OCI-LY1 (cell line): ENCODE measurements around the gene SLC2A1.

ENCODE experiments used
- H2AFZ ChIP-seq: fragments of 200-600 bp; sonication (generic), shearing (Covaris generic); 2 replicates; pipeline ENCODE4 v1.6.0; 2014; ENCODE audit warnings: antibody characterized with exemption, mild to moderate bottlenecking, low read length
- H3F3A ChIP-seq: fragments of 200-600 bp; sonication (generic), shearing (Covaris generic); 2 replicates; pipeline ENCODE4 v1.6.0; 2014; ENCODE audit warnings: mild to moderate bottlenecking, antibody characterized with exemption, low read length, moderate library complexity; ENCODE audit not compliant: insufficient read depth
- H3K27ac ChIP-seq: fragments of 200-600 bp; sonication (generic); 2 replicates; pipeline ENCODE4 v1.5.1; 2014; ENCODE audit warnings: low read length, mixed run types, mild to moderate bottlenecking, low read depth; ENCODE audit not compliant: poor library complexity, severe bottlenecking
- H3K27me3 ChIP-seq: fragments of 200-600 bp; sonication (generic); 2 replicates; pipeline ENCODE4 v1.6.0; 2014; ENCODE audit warnings: antibody characterized with exemption, mild to moderate bottlenecking, low read length, moderate library complexity; ENCODE audit not compliant: insufficient read depth
- H3K36me3 ChIP-seq: fragments of 200-600 bp; sonication (generic); 2 replicates; pipeline ENCODE4 v1.6.1; 2014; ENCODE audit warnings: mild to moderate bottlenecking, antibody characterized with exemption, low read length, moderate library complexity, mixed read lengths; ENCODE audit not compliant: insufficient read depth
- H3K4me1 ChIP-seq: fragments of 200-600 bp; sonication (generic); 2 replicates; pipeline ENCODE4 v1.5.1; 2014; ENCODE audit warnings: mild to moderate bottlenecking, low read length, moderate library complexity; ENCODE audit not compliant: insufficient read depth, severe bottlenecking
- H3K4me2 ChIP-seq: fragments of 200-600 bp; sonication (generic), shearing (Covaris generic); 2 replicates; pipeline ENCODE4 v1.6.1; 2014; ENCODE audit warnings: low read length
- H3K4me3 ChIP-seq: fragments of 200-600 bp; sonication (generic); 2 replicates; pipeline ENCODE4 v1.5.1; 2014; ENCODE audit warnings: low read length, low read depth, mild to moderate bottlenecking, mixed read lengths; ENCODE audit not compliant: poor library complexity, severe bottlenecking
- H3K79me2 ChIP-seq: fragments of 200-600 bp; shearing (Covaris generic); 2 replicates; pipeline ENCODE4 v1.6.1; 2016; ENCODE audit warnings: mixed run types, low read length, mixed read lengths; ENCODE audit not compliant: insufficient read depth
- H3K9ac ChIP-seq: fragments of 200-600 bp; sonication (generic), shearing (Covaris generic); 2 replicates; pipeline ENCODE4 v1.6.1; 2014; ENCODE audit warnings: mild to moderate bottlenecking, low read length, mixed read lengths
- H3K9me2 ChIP-seq: fragments of 200-600 bp; sonication (generic), shearing (Covaris generic); 2 replicates; pipeline ENCODE4 v1.6.1; 2014; ENCODE audit warnings: low read depth, mild to moderate bottlenecking, low read length, mixed read lengths
- H3K9me3 ChIP-seq: fragments of 200-600 bp; shearing (Covaris generic); 2 replicates; pipeline ENCODE4 v1.6.1; 2014; ENCODE audit warnings: low read length, mixed read lengths
- H4K20me1 ChIP-seq: fragments of 200-600 bp; sonication (generic), shearing (Covaris generic); 2 replicates; pipeline ENCODE4 v1.6.0; 2016; ENCODE audit warnings: mild to moderate bottlenecking, low read length; ENCODE audit not compliant: insufficient read depth
- EZH2 ChIP-seq: fragments of 200-600 bp; sonication (generic), shearing (Covaris generic); IDR thresholded peaks from 2 replicates; pipeline ENCODE4 v1.8.0; 2017; ENCODE audit warnings: borderline replicate concordance, mixed run types, mild to moderate bottlenecking, antibody characterized with exemption, low read length, moderate library complexity, mixed read lengths
- TF ChIP-seq, protein P1 (sequence below): fragments of 200-600 bp; sonication (generic), shearing (Covaris generic); IDR thresholded peaks from 2 replicates; pipeline ENCODE4 v1.5.1; 2017; ENCODE audit warnings: mild to moderate bottlenecking, antibody characterized with exemption, low read length, moderate library complexity, mixed read lengths

The SLC2A1 gene

DNA sequence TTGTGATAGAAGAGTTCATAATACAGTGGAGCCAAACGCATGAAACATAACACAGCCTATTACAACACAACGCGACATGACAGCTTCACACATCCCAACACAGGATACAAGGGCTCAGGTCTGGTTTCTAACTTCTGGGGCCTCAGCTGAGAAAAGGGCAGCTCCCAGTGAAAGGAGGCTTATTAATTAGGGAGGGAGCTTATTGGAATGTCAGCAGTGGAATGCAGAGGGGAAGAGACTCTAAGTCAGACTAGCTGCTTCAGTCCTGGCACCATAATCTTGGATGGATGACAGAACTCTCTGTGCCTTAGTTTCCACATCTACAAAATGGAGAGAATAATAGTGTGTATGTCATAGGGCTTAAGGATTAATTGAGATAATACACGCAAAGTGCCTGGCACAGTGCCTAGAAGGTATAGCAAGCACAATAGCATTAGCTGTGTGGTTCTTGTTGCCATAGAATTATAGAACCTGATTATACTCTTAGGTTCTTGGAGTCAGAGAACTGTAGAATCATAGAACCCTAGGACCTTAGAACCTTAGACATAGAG is 22.7 kb upstream of the SLC2A1 start:
- Histone ChIP-seq H3K79me2 (no peaks in the 10 kb centered on the region), H2AFZ (no peak overlapping the region), H3K9me3 (no peaks in the 10 kb centered on the region), H3K36me3 (no peaks in the 10 kb centered on the region; the same call in 1 of the 2 replicates), H3K4me3 (no peak overlapping the region), H3K4me2 (no peak overlapping the region), H4K20me1 (no peaks in the 10 kb centered on the region), H3K9me2 (no peaks in the 10 kb centered on the region), H3K27me3 (no peaks in the 10 kb centered on the region), H3K27ac (no peak overlapping the region), H3K4me1 (peaks cover 7% of the 10 kb centered on the region), H3K9ac (no peak overlapping the region), H3F3A (no peaks in the 10 kb centered on the region)
- TF ChIP-seq EZH2 = no peak
- TF ChIP-seq, protein P1, sequence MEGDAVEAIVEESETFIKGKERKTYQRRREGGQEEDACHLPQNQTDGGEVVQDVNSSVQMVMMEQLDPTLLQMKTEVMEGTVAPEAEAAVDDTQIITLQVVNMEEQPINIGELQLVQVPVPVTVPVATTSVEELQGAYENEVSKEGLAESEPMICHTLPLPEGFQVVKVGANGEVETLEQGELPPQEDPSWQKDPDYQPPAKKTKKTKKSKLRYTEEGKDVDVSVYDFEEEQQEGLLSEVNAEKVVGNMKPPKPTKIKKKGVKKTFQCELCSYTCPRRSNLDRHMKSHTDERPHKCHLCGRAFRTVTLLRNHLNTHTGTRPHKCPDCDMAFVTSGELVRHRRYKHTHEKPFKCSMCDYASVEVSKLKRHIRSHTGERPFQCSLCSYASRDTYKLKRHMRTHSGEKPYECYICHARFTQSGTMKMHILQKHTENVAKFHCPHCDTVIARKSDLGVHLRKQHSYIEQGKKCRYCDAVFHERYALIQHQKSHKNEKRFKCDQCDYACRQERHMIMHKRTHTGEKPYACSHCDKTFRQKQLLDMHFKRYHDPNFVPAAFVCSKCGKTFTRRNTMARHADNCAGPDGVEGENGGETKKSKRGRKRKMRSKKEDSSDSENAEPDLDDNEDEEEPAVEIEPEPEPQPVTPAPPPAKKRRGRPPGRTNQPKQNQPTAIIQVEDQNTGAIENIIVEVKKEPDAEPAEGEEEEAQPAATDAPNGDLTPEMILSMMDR = no peak

DNA sequence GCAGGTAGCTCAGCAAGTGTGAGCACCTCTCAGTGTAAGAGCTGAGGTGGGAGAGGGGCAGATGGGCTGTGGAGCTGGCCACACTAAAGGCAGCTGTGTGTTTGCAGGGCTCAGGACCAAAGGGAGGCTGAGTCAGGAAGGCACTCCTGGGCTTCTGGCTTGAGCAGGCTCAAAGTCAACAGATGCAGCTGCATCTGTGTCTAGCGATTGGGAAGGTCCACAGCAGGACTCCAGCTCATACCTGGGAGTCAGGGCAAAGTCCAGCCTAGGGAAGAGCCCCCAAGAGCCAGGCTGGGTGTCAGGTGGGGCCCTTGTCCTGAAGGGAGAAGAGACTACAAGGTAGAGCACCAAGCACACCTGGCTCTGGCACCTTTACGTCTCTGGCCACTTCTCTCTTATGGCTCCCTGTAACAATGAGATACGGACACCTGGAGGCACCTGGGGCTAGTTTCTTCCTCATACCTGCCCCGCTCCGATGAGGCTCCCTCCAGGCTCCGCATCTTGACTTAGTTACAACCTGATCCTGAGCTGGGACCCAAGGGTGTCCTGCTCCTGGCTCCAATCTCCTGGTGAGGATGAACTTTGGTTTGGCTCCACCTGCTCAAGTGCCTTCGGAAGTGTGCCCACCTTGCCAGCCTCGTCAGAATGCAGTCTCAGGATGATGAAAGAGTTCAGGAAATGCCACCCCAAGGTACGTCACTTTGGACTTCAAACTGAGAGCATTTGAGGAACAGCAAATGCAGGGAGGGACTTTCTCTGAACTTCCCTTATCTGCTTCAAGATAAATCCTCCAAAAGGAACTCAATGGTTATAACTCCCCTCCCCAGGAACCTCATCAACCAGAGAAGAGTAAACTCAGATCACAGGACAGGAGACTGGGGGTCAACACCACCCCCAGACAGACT is 21.5 kb upstream of the SLC2A1 start:
- Histone ChIP-seq H3K27ac (no peak overlapping the region), H3K36me3 (no peaks in the 10 kb centered on the region; the same call in 1 of the 2 replicates), H3K4me2 (no peak overlapping the region), H3K9me2 (no peaks in the 10 kb centered on the region), H2AFZ (no peak overlapping the region), H3F3A (no peaks in the 10 kb centered on the region), H3K4me1 (peaks cover 7% of the 10 kb centered on the region), H3K27me3 (no peaks in the 10 kb centered on the region), H3K4me3 (no peak overlapping the region), H4K20me1 (no peaks in the 10 kb centered on the region), H3K79me2 (no peaks in the 10 kb centered on the region), H3K9ac (no peak overlapping the region), H3K9me3 (no peaks in the 10 kb centered on the region)
- no peak for TF ChIP-seq EZH2
- TF ChIP-seq, protein P1 = no peak

DNA sequence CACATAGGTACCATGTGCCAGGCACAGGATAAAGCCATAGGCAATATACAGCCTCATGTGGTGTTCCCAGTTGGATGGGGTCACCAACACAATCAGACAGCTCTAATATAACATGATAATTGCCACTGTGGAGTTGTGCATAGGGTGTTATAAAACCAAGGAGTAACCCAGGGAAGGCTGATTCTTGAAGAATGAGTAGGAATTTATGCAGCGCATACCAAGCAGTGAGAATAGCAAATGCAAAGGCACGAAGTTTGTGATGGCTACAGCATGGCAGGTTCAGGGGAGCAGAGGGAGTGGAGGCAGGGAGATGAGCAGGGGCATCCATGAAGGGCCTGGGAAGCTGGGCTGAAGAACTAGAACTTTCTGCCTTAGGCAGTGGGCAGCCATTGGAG is 20.4 kb upstream of the SLC2A1 start:
- Histone ChIP-seq H3K27me3 (no peaks in the 10 kb centered on the region), H4K20me1 (no peaks in the 10 kb centered on the region), H3K9me3 (no peaks in the 10 kb centered on the region), H2AFZ (no peak overlapping the region), H3K79me2 (no peaks in the 10 kb centered on the region), H3K4me2 (no peak overlapping the region), H3K9me2 (no peaks in the 10 kb centered on the region), H3K4me3 (no peak overlapping the region), H3K27ac (no peak overlapping the region), H3K4me1 (peaks cover 7% of the 10 kb centered on the region), H3F3A (no peaks in the 10 kb centered on the region), H3K9ac (no peak overlapping the region), H3K36me3 (no peaks in the 10 kb centered on the region; the same call in 1 of the 2 replicates)
- TF ChIP-seq, protein P1 = no peak
- TF ChIP-seq EZH2 = no peak
